Breast epithelium (tissue), 3 donors: ENCODE measurements around the gene NTMT2.

ENCODE experiments used
- POLR2AphosphoS5 ChIP-seq, 3 donors: sonication (generic); formaldehyde crosslinking; IDR thresholded peaks; one replicate each; pipeline ENCODE4 v1.6.1; 2017; ENCODE audit warnings: antibody characterized with exemption in 3 of 3
- TF ChIP-seq, protein P1 (sequence below), 3 donors: fragments of 450-650 bp; IDR thresholded peaks; one replicate each; pipeline ENCODE4 v1.5.1; 2016 to 2017; ENCODE audit warnings: antibody characterized with exemption in 3 of 3, mild to moderate bottlenecking in 3 of 3, moderate library complexity in 3 of 3

DNA sequence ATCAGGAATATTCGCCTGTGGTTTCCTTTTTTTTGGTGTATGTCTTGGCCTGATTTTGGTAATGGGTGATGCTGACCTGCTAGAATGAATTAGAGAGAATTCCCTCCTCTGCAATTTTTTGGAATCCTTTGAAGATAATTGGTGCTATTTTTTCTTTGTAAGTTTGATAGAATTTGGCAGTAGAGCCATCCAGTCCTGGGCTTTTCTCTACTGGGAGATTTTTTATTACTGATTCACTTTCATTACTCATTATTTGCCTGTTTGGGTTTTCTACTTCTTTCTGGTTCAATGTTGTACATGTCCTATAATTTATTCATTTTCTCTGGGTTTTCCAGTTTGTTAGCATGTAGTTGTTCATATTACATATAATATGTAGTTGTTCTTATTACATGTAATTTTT, 48.7 kb downstream of the NTMT2 start:
- TF ChIP-seq, protein P1, sequence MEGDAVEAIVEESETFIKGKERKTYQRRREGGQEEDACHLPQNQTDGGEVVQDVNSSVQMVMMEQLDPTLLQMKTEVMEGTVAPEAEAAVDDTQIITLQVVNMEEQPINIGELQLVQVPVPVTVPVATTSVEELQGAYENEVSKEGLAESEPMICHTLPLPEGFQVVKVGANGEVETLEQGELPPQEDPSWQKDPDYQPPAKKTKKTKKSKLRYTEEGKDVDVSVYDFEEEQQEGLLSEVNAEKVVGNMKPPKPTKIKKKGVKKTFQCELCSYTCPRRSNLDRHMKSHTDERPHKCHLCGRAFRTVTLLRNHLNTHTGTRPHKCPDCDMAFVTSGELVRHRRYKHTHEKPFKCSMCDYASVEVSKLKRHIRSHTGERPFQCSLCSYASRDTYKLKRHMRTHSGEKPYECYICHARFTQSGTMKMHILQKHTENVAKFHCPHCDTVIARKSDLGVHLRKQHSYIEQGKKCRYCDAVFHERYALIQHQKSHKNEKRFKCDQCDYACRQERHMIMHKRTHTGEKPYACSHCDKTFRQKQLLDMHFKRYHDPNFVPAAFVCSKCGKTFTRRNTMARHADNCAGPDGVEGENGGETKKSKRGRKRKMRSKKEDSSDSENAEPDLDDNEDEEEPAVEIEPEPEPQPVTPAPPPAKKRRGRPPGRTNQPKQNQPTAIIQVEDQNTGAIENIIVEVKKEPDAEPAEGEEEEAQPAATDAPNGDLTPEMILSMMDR (IDR thresholded peaks at IDR 0.05), result no peak
- no peak for TF ChIP-seq POLR2AphosphoS5 (IDR thresholded peaks at IDR 0.05)
